Stimulated activated CD8-positive, alpha-beta memory T cell treated with anti-CD3 and anti-CD28 coated beads, Interleukin-4, amount 100 ng/mL, for 24 hours (primary cell): ENCODE data around the gene IKZF2.

Experiments used
- DNase-seq: peaks from one replicate; pipeline ENCODE4 v3.0.0-alpha.2; 2020; ENCODE audit warnings: low read depth

IKZF2 gene

GRCh38 chr2:213101692-213102460 lies 49.5 kb downstream of the IKZF2 start:
- DNase-seq: no peak

DNA sequence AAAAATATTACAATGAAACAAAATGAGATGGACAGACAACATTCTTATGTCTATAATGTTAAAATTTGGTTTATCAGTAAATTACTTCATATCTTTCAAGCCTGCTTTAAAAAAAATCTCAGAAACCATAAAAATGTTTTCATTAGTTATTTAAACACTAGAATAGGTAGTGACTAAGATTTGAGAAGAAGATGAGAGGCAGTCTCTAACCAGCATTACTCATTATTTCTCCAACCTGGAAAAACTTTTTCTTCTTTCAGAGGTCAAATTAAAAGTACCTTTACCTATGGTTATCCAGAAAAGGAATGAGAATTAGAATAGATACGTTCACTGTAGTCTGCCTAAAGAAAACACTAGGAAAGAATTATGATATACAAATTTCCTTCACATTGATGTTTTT lies 50.3 kb downstream of the IKZF2 start:
- no peak for DNase-seq

GRCh38 chr2:213098612-213099011 lies 52.8 kb downstream of the IKZF2 start:
- DNase-seq: no peak

DNA sequence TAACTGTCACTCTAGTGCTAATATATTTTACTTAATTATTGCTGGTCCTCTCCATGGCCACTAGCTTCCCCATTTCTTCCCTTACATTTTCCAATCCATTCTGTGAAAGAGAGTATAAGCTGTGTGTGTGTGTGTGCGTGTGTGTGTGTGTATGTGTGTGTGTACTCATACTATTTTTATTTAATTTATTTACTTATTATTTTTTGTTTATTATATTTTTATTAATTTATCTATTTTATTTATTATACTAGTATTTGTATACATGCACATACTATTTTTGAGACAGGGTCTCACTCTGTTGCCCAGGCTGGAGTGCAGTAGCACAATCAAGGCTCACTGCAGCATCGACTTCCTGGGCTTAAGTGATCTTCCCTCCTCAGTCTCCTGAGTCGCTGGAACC lies 59.6 kb downstream of the IKZF2 start:
- no peak for DNase-seq

DNA sequence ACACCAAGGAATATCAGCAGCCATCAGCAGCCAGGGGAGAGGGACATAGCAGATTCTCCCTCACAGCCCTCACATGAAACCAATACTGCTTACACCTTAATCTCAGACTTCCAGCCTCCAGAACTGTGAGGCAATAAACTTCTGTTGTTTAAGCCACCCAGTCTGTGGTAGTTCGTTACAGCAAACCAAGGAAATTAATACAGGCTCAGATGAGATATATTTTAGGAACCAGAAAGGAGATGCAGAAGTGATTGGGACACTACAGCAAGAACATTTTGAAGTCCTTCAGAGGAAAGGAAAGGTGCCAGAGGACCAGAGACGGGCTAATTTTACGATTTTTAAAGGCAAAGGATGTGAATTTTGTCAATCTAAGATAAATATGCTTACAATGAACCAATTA lies 60.6 kb downstream of the IKZF2 start:
- DNase-seq: no peak

GRCh38 chr2:213089438-213089837 lies 62.0 kb downstream of the IKZF2 start:
- no peak for DNase-seq

DNA sequence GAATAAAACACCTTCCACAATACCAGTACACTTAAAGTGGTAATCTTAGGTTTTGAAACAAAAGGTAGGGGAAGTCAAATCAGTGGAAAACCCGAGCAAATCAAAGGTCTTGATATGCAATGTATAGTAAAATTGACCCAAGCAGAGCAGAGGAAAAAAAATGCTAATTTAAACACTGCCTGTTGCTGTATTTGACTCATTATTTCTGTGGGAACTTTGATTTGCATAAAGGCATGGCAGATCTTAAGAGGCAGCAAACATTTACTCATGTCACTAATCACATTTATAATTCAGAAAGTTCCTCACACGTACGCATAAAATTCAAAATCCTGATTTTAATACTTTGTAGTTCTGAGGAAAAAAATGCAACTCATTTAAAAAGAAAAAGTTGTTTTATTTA lies 64.4 kb downstream of the IKZF2 start:
- DNase-seq: no peak

DNA sequence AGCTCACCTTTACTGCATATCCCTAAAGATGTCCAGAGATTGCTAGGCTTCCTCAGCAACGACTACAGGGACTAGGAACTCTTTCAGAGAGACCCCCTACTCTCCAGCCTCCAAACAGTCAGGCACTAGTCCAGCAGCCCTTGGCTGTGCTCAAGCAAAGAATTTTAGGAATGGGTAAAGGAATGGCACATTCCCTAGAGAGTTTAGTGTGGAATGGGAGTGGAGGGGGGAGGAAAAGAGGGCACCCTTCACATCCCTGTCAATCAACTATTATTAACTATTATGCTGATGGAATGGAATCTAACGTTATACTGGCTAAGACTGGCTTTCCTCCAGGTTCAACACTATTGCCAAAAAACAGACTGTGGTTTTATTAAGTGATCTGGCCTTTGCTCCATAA lies 64.8 kb downstream of the IKZF2 start:
- no peak for DNase-seq

DNA sequence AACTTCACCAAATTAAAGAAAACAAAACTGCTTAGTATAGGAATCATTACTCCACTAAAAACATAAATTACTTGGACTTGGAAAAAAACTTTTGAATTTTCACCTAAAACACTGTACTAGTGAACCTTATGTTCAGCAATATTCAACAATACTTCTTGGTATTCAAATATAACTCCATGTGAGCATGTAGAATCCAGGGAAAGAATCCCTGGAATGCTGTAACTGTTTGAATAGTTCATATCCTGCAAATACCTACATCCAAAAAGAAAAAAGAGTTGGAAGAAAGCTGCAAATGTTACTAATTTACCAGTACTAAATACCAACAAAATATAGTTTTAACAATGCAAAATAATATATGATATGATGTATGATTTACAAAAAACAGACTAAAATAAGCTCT lies 65.4 kb downstream of the IKZF2 start:
- no peak for DNase-seq

DNA sequence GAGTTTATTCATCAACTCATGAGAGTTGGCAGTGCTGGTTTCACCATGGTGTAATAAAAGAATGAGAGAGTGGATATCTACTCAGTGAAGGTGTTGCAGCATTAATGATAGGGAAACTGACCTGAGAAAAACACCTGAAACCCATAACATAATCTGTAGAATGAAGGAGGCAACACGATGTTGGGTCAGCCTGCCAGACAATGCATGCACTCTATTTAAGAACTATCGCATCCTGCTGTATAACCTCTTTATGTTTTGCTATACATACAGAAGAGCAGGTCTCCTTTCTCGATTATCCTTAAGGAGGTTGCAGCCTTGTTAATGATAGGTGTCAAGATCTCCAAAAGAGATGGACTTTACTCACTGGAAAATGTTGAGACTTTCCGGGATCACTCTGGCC lies 65.9 kb downstream of the IKZF2 start:
- no peak for DNase-seq

- no peak for DNase-seq
These were observed 67.2 kb downstream of the IKZF2 start for GRCh38 chr2:213084261-213084660.

DNA sequence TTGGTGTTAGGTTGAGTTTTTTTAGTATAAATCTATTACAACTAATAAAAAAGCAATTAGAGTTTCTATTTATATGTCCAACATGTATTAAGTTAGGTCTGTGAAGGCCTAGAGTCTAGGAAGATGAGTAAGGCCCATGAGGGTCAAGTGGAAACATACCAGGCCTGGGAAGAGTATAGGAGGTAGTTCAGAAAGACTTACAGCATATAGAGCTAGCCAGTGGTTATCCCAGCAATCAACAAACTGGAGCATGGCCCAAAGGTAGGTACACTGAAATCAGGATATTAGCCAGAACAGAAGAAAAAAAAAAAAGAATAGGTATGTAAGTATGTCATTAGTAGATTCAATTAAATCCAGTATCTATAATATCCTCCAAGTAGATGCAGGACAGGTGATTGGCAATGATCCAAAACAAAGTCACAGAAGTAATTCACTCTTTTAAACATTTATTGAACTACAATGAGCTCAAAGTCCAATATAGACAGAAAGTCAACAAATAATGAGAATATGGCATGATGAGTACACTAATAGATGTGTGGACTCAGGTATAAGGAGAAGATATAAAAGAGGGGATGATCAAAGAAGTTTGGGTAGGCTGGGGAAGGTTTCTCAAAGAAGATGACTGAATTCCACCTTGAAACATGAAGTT lies 70.3 kb downstream of the IKZF2 start:
- DNase-seq: no peak

DNA sequence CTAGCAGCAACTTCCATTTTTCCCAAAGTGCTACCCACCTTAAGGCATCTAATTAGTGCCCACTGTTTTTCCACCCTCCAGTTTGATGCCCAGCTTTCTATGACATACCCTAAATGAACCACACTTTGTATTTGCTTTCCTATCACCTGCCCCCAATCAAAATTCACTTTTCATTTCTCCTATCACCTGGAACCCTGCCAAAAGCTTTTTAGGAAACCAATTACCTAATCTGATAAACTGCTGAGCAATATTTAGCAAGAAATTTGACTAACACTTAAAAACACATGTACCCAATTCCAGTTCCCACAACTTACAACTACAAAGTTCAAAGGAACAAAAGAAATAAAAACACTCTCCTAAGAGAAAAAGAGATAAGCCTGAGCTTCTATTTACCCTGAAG lies 71.7 kb downstream of the IKZF2 start:
- DNase-seq: no peak

GRCh38 chr2:213078686-213079085 lies 72.7 kb downstream of the IKZF2 start:
- DNase-seq: no peak

- no peak for DNase-seq
These were observed 81.9 kb downstream of the IKZF2 start for GRCh38 chr2:213069531-213069930.

DNA sequence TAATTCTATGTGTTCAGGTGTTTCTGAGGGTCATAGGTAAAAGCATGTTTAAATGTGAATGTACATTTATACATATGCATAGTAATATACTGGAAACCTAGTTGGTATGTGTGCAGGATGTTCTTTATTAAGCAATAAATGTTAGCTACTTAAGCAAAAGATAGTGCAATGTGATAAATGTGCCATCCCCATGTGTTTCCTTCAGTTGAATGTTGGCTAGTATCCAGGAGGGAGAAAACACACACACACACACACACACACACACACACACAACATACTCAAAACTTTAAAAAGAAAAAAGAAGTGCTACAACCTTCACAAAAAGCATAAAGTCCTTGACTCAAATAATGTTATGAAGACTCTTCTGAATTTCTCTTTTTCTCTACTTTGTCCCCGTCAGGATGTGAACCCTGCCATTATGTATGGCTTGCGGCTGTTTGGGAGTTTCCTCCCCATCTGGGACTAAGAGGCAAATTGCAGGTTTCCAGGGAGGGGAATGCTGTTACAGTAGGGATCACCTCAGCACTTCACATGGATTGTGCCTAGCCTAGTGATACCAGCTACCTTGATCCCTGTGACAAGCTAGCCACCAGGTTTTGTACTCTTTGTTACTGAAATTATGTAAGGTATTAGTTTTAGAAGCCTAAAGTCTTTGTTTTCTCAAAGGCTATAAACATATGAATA lies 82.6 kb downstream of the IKZF2 start:
- DNase-seq: no peak

DNA sequence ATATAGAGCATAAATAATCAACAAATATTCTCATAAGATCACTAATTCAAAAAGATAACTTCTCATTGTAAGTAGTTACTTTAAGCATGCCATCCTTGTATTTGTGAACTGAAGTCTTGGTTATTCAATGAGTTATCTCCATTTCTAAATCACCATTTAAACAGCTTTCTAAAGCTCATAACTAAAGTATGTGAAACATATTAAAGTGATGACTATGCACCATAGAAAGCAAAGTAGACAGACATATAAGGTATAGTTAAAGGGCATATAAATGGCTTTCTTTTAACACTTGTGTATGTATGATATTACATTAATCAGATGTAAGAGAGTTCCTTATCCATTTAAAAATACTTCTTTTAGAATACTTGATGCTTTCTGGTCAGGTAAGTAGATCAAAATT lies 83.5 kb downstream of the IKZF2 start:
- DNase-seq: no peak

DNA sequence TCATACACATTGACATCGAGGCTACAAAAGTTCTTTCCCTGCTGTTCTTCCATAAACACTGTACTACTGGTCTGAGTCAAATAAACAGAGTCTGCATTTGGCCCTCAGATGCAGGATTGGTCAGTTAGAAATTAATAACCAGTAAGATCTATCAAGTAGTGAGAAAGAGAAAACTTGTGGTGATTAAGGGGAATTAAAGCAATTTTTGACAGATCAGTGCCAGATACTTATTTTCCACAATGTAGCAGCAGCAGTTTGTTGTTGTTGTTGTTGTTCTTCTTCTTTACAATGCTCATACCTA lies 85.0 kb downstream of the IKZF2 start:
- no peak for DNase-seq

GRCh38 chr2:213065583-213066442 lies 85.6 kb downstream of the IKZF2 start:
- no peak for DNase-seq

- DNase-seq: no peak
These were observed 87.3 kb downstream of the IKZF2 start for GRCh38 chr2:213064099-213064498.

- DNase-seq: no peak
These were observed 93.4 kb downstream of the IKZF2 start for GRCh38 chr2:213057977-213058376.

- DNase-seq: no peak
These were observed 105.0 kb downstream of the IKZF2 start for GRCh38 chr2:213046431-213046830.

- no peak for DNase-seq
These were observed 107.8 kb downstream of the IKZF2 start for GRCh38 chr2:213043566-213043965.
